HepG2 (cell line): ENCODE measurements around the gene TPSAB1.

Source experiments
- EZH2 ChIP-seq: conservative IDR thresholded peaks from 2 replicates; pipeline ENCODE4 v1.6.1; 2012; ENCODE audit warnings: mild to moderate bottlenecking, low read depth, low read length, moderate library complexity
- FIP1L1 ChIP-seq: fragments of 200-400 bp; formaldehyde crosslinking; IDR thresholded peaks from 2 replicates; pipeline ENCODE4 v1.6.1; 2018; ENCODE audit warnings: low read depth, mild to moderate bottlenecking, low read length, moderate library complexity, borderline replicate concordance; ENCODE audit not compliant: insufficient read depth
- MEF2D ChIP-seq: sonication (generic); formaldehyde crosslinking; IDR thresholded peaks from 2 replicates; pipeline ENCODE4 v1.5.1; 2020; ENCODE audit warnings: mild to moderate bottlenecking, missing genetic modification reagents
- POLR2A ChIP-seq, 2 experiments: IDR thresholded peaks; 2 replicates each; pipeline ENCODE4 v1.6.1; 2011; ENCODE audit warnings: low read depth in 2 of 2, low read length in 2 of 2, mild to moderate bottlenecking in 1 of 2, moderate library complexity in 1 of 2; ENCODE audit not compliant: insufficient read depth in 1 of 2
- TAF1 ChIP-seq: sonication (generic); formaldehyde crosslinking; IDR thresholded peaks from 2 replicates; pipeline ENCODE4 v1.4.0; 2020; ENCODE audit warnings: missing genetic modification reagents
- ZFX ChIP-seq: sonication (generic); formaldehyde crosslinking; IDR thresholded peaks from 2 replicates; pipeline ENCODE4 v1.4.0; 2020; ENCODE audit warnings: mild to moderate bottlenecking, low read depth, missing genetic modification reagents, moderate library complexity
- ZNF776 ChIP-seq: sonication (generic); formaldehyde crosslinking; IDR thresholded peaks from 2 replicates; pipeline ENCODE4 v1.4.0; 2020; ENCODE audit warnings: mild to moderate bottlenecking, missing genetic modification reagents

- no peak for TF ChIP-seq TAF1 (CRISPR knock-in tag)
- TF ChIP-seq EZH2, result no peak
- no peak for TF ChIP-seq ZNF776 (CRISPR knock-in tag)
- TF ChIP-seq MEF2D, result no peak
- TF ChIP-seq FIP1L1, result no peak
- no peak for TF ChIP-seq POLR2A (IDR thresholded peaks at IDR 0.05; ENCODE audit: insufficient read depth in 1 of 2, low read depth in 2 of 2, low read length in 2 of 2)
- no peak for TF ChIP-seq ZFX
Measured at GRCh38 chr16:1220098-1220728, 20.3 kb upstream of the TPSAB1 start.
